NCI-H1694 treated with DMSO at 0.1 percent for 48 hours (cell line): ENCODE results near the gene KBTBD12.

Source experiments
- DNase-seq: peaks from one replicate; lab custom pipeline; 2025; lab: John Stamatoyannopoulos, UW

The KBTBD12 gene

GRCh38 chr3:128014548-128014947, 99.5 kb downstream of the KBTBD12 start:
- no peak for DNase-seq

DNA sequence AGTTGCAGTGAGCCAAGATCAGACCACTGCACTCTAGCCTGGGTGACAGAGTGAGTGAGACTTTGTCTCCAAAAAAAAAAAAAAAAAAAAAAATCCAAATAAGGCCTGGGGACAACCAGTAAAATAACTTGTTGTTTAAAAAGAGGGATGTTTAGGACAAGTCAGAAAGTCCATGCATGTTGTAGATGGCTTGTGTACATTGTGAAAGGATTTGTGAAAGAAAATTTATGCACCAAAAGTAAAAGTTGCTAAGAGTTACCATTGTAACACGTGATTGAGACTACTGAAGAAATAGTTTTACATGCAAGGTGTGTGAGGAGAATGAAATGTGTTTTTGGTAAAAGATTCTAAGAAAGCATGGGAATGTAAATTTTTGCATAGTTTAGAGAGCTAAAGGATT, 101.5 kb downstream of the KBTBD12 start:
- DNase-seq: no peak

DNA sequence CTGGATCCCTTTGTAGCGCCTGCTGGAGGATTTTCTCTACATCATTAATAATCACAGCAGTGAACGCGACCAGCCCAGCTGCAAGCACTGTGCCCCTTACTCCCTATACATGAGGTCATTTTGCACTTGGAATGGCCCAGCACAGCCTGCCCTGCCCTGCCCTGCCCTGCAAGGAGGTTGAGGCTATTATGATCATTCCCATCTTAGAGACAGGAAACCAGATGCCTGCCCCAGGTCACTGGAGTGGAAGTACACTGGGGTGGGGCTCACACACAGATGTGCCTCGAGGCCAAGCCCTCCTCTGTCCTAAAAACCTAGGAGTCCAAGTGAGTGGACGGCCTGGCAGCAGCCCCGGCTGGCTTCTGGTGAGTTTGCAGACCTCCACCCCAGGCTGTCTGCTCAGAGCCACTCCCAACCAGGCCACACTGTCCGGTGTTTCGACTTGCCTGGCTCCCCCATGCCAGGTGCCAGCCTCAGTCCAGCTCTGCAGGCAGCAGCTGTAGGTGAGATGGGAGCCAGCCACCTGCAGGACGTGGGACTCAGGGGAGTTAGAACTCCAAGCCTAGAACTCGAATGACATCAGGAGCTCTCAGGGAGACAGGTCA, 106.8 kb downstream of the KBTBD12 start:
- no peak for DNase-seq

GRCh38 chr3:128033102-128033501, 118.1 kb downstream of the KBTBD12 start:
- no peak for DNase-seq

- no peak for DNase-seq
Observed at GRCh38 chr3:128036119-128036518, 121.1 kb downstream of the KBTBD12 start.
